HG03280 (cell line): ENCODE results near the gene HBD.

ENCODE experiments used
- ATAC-seq: cut with Tn5 transposase; IDR thresholded peaks from one replicate; pipeline ENCODE4 v1.9.1; 2021; ENCODE audit warnings: mild to moderate bottlenecking, moderate library complexity; ENCODE audit not compliant: unreplicated experiment

HBD gene

DNA sequence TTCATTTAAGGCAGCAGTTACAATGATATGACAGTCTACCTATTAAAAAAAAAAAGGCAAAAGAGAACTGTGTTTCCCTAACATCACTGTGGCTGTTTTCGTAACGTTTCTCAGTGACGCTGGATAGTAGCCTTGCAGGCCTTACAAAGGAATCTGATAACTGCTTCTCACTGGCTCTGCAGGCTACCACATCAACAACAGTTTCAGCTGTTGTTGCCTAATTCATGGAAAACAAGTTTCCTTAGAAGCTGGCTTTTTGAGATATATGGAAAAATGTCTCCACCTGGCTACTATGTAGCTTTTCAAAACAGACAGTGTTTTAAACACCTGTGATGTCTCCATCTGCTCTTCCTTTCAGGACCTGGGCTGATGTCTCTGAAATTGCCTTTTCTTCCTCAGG, 37.6 kb downstream of the HBD start:
- ATAC-seq = no peak

DNA sequence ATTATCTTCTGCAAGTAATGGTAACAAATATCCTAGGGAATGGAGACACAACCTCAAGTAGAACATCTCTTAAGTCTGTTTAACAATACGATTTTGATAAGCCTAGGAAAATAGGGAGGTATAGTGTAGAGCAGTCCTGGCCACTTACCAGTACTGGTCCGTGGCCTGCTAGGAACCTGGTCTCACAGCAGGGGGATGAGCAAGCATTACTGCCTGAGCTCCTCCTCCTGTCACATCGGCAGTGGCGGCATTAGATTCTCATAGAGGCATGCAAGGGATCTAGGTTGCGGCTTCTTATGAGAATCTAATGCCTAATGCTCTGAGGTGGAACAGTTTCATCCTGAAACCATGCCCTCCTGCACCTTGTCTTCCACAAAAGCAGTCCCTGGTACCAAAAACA, 38.2 kb downstream of the HBD start:
- no peak for ATAC-seq

DNA sequence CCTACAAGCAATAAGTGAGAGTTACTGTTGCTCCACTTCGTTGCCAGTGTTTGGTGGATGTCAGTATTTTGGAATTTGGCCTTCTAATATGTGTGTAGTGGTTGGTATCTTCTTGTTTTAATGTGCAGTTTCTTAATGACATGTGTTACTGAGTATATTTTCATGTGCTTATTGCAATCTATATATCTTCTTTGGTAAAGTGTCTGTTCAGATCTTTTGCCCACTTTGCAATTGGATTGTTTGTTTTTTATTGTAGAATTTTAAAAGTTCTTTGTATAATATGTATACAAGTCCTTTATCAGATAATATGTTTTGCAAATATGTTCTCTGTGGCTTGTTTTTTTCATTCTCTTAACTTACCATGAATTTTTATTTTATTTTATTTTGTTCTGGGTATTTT, 41.5 kb downstream of the HBD start:
- no peak for ATAC-seq

DNA sequence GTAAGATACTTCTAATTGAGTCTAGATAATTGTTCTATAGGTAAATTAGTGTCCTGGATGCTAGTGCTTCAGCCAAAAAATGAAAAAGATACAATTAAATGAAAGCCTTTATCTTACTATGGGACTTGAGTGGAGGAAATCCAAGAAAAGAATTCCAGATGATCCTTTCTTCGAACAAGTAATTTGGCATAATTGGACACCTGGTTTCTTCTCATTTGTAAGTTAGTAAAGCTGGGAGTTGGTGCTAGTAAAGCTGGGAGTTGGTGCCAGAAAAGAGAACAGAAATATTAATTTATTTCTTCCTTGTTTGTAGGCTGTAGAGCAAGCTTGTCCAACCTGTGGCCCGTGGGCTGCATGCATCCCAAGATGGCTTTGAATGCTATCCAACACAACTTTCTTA, 46.1 kb downstream of the HBD start:
- no peak for ATAC-seq
